IPS-15b (cell line): ENCODE measurements around the gene TEAD1.

Experiments
- H3K27me3 ChIP-seq: one replicate; pipeline ENCODE4 v1.6.1; 2013; ENCODE audit warnings: low read length; ENCODE audit not compliant: control insufficient read depth, insufficient read depth
- H3K36me3 ChIP-seq: one replicate; pipeline ENCODE4 v1.6.1; 2013; ENCODE audit warnings: low read length; ENCODE audit not compliant: control insufficient read depth, insufficient read depth
- H3K4me1 ChIP-seq: one replicate; pipeline ENCODE4 v1.6.1; 2013; ENCODE audit warnings: mild to moderate bottlenecking, low read length; ENCODE audit not compliant: control insufficient read depth, insufficient read depth
- H3K4me3 ChIP-seq: one replicate; pipeline ENCODE4 v1.5.1; 2013; ENCODE audit warnings: low read depth, low read length
- H3K9ac ChIP-seq: one replicate; pipeline ENCODE4 v1.6.1; 2013; ENCODE audit warnings: low read depth, mild to moderate bottlenecking, low read length
- H3K9me3 ChIP-seq: one replicate; pipeline ENCODE4 v1.6.1; 2013; ENCODE audit warnings: mild to moderate bottlenecking, low read length; ENCODE audit not compliant: control insufficient read depth, insufficient read depth

Gene TEAD1

GRCh38 chr11:12922418-12922817, 248.2 kb downstream of the TEAD1 start:
- Histone ChIP-seq H3K9ac (no peak overlapping the region), H3K4me3 (no peak overlapping the region), H3K4me1 (no peaks in the 10 kb centered on the region), H3K27me3 (no peaks in the 10 kb centered on the region), H3K36me3 (no peaks in the 10 kb centered on the region), H3K9me3 (no peaks in the 10 kb centered on the region)

- H3K9ac ChIP-seq: no peak overlapping the region
Observed at GRCh38 chr11:12922980-12923507, 248.8 kb downstream of the TEAD1 start.

GRCh38 chr11:12924650-12925049, 250.4 kb downstream of the TEAD1 start:
- no peaks in the 10 kb centered on the region for H3K27me3 ChIP-seq
- H3K4me3 ChIP-seq: no peak overlapping the region
- H3K9me3 ChIP-seq: no peaks in the 10 kb centered on the region
- no peaks in the 10 kb centered on the region for H3K36me3 ChIP-seq
- no peaks in the 10 kb centered on the region for H3K4me1 ChIP-seq
- no peak overlapping the region for H3K9ac ChIP-seq

More at GRCh38 chr11:12922980-12923507, 248.8 kb downstream of the TEAD1 start:
- no peak overlapping the region for H3K4me3 ChIP-seq
- H3K36me3 ChIP-seq: no peaks in the 10 kb centered on the region
- H3K27me3 ChIP-seq: no peaks in the 10 kb centered on the region
- no peaks in the 10 kb centered on the region for H3K9me3 ChIP-seq
- H3K4me1 ChIP-seq: no peaks in the 10 kb centered on the region

- no peaks in the 10 kb centered on the region for H3K9me3 ChIP-seq
- no peak overlapping the region for H3K9ac ChIP-seq
- H3K36me3 ChIP-seq: no peaks in the 10 kb centered on the region
Observed at GRCh38 chr11:12925520-12925919, 251.3 kb downstream of the TEAD1 start.

GRCh38 chr11:12927221-12927620, 253.0 kb downstream of the TEAD1 start:
- H3K9ac ChIP-seq: no peak overlapping the region
- H3K36me3 ChIP-seq: no peaks in the 10 kb centered on the region
- H3K4me3 ChIP-seq: no peak overlapping the region
- no peaks in the 10 kb centered on the region for H3K4me1 ChIP-seq
- H3K9me3 ChIP-seq: no peaks in the 10 kb centered on the region
- H3K27me3 ChIP-seq: no peaks in the 10 kb centered on the region

More at GRCh38 chr11:12925520-12925919, 251.3 kb downstream of the TEAD1 start:
- Histone ChIP-seq H3K27me3 (no peaks in the 10 kb centered on the region), H3K4me3 (no peak overlapping the region), H3K4me1 (no peaks in the 10 kb centered on the region)

GRCh38 chr11:12927886-12928285, 253.7 kb downstream of the TEAD1 start:
- Histone ChIP-seq H3K36me3 (no peaks in the 10 kb centered on the region), H3K9me3 (no peaks in the 10 kb centered on the region), H3K27me3 (no peaks in the 10 kb centered on the region), H3K9ac (no peak overlapping the region), H3K4me1 (no peaks in the 10 kb centered on the region), H3K4me3 (no peak overlapping the region)

GRCh38 chr11:12930850-12931249, 256.6 kb downstream of the TEAD1 start:
- H3K4me1 ChIP-seq: no peaks in the 10 kb centered on the region
- H3K36me3 ChIP-seq: no peaks in the 10 kb centered on the region
- H3K4me3 ChIP-seq: no peak overlapping the region
- no peaks in the 10 kb centered on the region for H3K9me3 ChIP-seq
- H3K9ac ChIP-seq: no peak overlapping the region
- no peaks in the 10 kb centered on the region for H3K27me3 ChIP-seq

GRCh38 chr11:12932485-12932884, 258.3 kb downstream of the TEAD1 start:
- H3K27me3 ChIP-seq: no peaks in the 10 kb centered on the region
- H3K4me1 ChIP-seq: no peaks in the 10 kb centered on the region
- no peaks in the 10 kb centered on the region for H3K36me3 ChIP-seq
- H3K4me3 ChIP-seq: no peak overlapping the region
- no peak overlapping the region for H3K9ac ChIP-seq
- no peaks in the 10 kb centered on the region for H3K9me3 ChIP-seq

- Histone ChIP-seq H3K9me3 (no peaks in the 10 kb centered on the region), H3K4me1 (no peaks in the 10 kb centered on the region), H3K4me3 (no peak overlapping the region), H3K36me3 (no peaks in the 10 kb centered on the region), H3K9ac (no peak overlapping the region), H3K27me3 (no peaks in the 10 kb centered on the region)
Observed at GRCh38 chr11:12936200-12936599, 262.0 kb downstream of the TEAD1 start.

- Histone ChIP-seq H3K9ac (no peak overlapping the region), H3K4me3 (no peak overlapping the region), H3K36me3 (no peaks in the 10 kb centered on the region), H3K9me3 (no peaks in the 10 kb centered on the region), H3K4me1 (no peaks in the 10 kb centered on the region), H3K27me3 (no peaks in the 10 kb centered on the region)
Observed at GRCh38 chr11:12938590-12939247, 264.5 kb downstream of the TEAD1 start.

- H3K27me3 ChIP-seq: no peaks in the 10 kb centered on the region
- no peaks in the 10 kb centered on the region for H3K4me1 ChIP-seq
- no peak overlapping the region for H3K9ac ChIP-seq
- H3K4me3 ChIP-seq: no peak overlapping the region
- no peaks in the 10 kb centered on the region for H3K9me3 ChIP-seq
- no peaks in the 10 kb centered on the region for H3K36me3 ChIP-seq
Observed at GRCh38 chr11:12941671-12942070, 267.4 kb downstream of the TEAD1 start.

GRCh38 chr11:12942157-12942556, 267.9 kb downstream of the TEAD1 start:
- Histone ChIP-seq H3K4me3 (no peak overlapping the region), H3K4me1 (no peaks in the 10 kb centered on the region), H3K27me3 (no peaks in the 10 kb centered on the region), H3K36me3 (no peaks in the 10 kb centered on the region), H3K9ac (no peak overlapping the region), H3K9me3 (no peaks in the 10 kb centered on the region)
